SK-N-SH (cell line): Measurements from ENCODE around the gene DNTT. TPM values are rescaled to one million over a fixed set of nuclear protein-coding genes. Genes with fewer than 3 reads are reported as not detected.
A peak's percentile ranks its signal among the peaks of the same experiment; 100 is the strongest.

Source experiments
- CTCF ChIA-PET: fragments of 300-600, 350-600 bp; formaldehyde crosslinking; extraction: SDS; loops from one replicate; lab custom pipeline; 2021; lab: Yijun Ruan, JAX
- POLR2A ChIA-PET: fragments of 350-600 bp; sonication (Branson Sonifier 250); formaldehyde crosslinking; extraction: SDS; loops from one replicate; lab custom pipeline; 2020; ENCODE audit warnings: antibody characterized with exemption, inconsistent platforms; lab: Yijun Ruan, JAX
- DNase-seq: peaks from one replicate; pipeline ENCODE4 v3.0.0; 2012
- H2AFZ ChIP-seq: fragments of 200-600 bp; sonication (generic); 2 replicates; pipeline ENCODE4 v1.8.1; 2016; ENCODE audit warnings: antibody characterized with exemption, mild to moderate bottlenecking, low read depth
- H3F3A ChIP-seq: fragments of 200-600 bp; sonication (generic); replicated peaks from 2 replicates; pipeline ENCODE3; 2016; ENCODE audit warnings: antibody characterized with exemption, mild to moderate bottlenecking; ENCODE audit not compliant: insufficient read depth
- H3K27ac ChIP-seq, 2 experiments: fragments of 200-500 bp in 1 of 2; fragments of 200-600 bp in 1 of 2; sonication (Bioruptor generic) in 1 of 2; sonication (generic), shearing (Covaris generic) in 1 of 2; 2 replicates each; pipeline versions ENCODE4 v1.5.1 to v1.6.1; 2014 to 2016; ENCODE audit warnings: low read depth in 2 of 2, inconsistent platforms in 1 of 2, low read length in 1 of 2, mild to moderate bottlenecking in 1 of 2, mixed read lengths in 1 of 2
- H3K27me3 ChIP-seq: fragments of 200-600 bp; sonication (generic), shearing (Covaris generic); 2 replicates; pipeline ENCODE4 v1.6.1; 2016; ENCODE audit warnings: mixed run types; ENCODE audit not compliant: insufficient read depth
- H3K36me3 ChIP-seq, 2 experiments: fragments of 200-500 bp in 1 of 2; fragments of 200-600 bp in 1 of 2; sonication (Bioruptor generic) in 1 of 2; sonication (generic) in 1 of 2; replicated peaks in 1 of 2; 2 replicates each; pipeline versions ENCODE3 to v1.5.1; 2014 to 2016; ENCODE audit warnings: low read length in 1 of 2, mild to moderate bottlenecking in 1 of 2; ENCODE audit not compliant: insufficient read depth in 2 of 2, control insufficient read depth in 1 of 2
- H3K4me1 ChIP-seq, 2 experiments: fragments of 200-500 bp in 1 of 2; fragments of 200-600 bp in 1 of 2; sonication (Bioruptor generic) in 1 of 2; sonication (generic), shearing (Covaris generic) in 1 of 2; 2 replicates each; pipeline versions ENCODE4 v1.5.1 to v1.6.1; 2014 to 2016; ENCODE audit warnings: low read depth in 1 of 2, low read length in 1 of 2, mixed run types in 1 of 2; ENCODE audit not compliant: insufficient read depth in 2 of 2, control insufficient read depth in 1 of 2
- H3K4me2 ChIP-seq: fragments of 200-600 bp; sonication (generic), shearing (Covaris generic); 2 replicates; pipeline ENCODE4 v1.6.1; 2017; ENCODE audit warnings: mixed run types
- H3K4me3 ChIP-seq, 2 experiments: fragments of 200-500 bp in 1 of 2; fragments of 200-600 bp in 1 of 2; sonication (Bioruptor generic) in 1 of 2; sonication (generic), shearing (Covaris generic) in 1 of 2; 2 replicates each; pipeline versions ENCODE4 v1.5.1 to v1.8.1; 2014 to 2016; ENCODE audit warnings: low read depth in 2 of 2, inconsistent platforms in 1 of 2, low read length in 1 of 2, mild to moderate bottlenecking in 1 of 2, mixed read lengths in 1 of 2, moderate library complexity in 1 of 2
- H3K79me2 ChIP-seq: fragments of 200-600 bp; sonication (generic); 2 replicates; pipeline ENCODE4 v1.8.1; 2017; ENCODE audit warnings: mild to moderate bottlenecking; ENCODE audit not compliant: insufficient read depth
- H3K9ac ChIP-seq: fragments of 200-600 bp; sonication (generic); 2 replicates; pipeline ENCODE4 v1.6.1; 2017; ENCODE audit warnings: mixed run types
- H3K9me2 ChIP-seq: fragments of 200-600 bp; sonication (generic); 2 replicates; pipeline ENCODE4 v1.6.1; 2017; ENCODE audit warnings: mixed run types
- H3K9me3 ChIP-seq: fragments of 200-600 bp; sonication (generic); 2 replicates; pipeline ENCODE4 v1.6.1; 2017; ENCODE audit warnings: mixed run types, mild to moderate bottlenecking, moderate library complexity
- H4K20me1 ChIP-seq: fragments of 200-600 bp; sonication (generic); 2 replicates; pipeline ENCODE4 v1.6.1; 2017; ENCODE audit warnings: mild to moderate bottlenecking, mixed run types; ENCODE audit not compliant: insufficient read depth
- CHD2 ChIP-seq: fragments of 150-350 bp; IDR thresholded peaks from 2 replicates; pipeline ENCODE4 v1.6.1; 2018; ENCODE audit warnings: low read length; ENCODE audit not compliant: partially characterized antibody
- EZH2phosphoT487 ChIP-seq: fragments of 200-600 bp; sonication (generic); IDR thresholded peaks from 2 replicates; pipeline ENCODE4 v1.6.1; 2017; ENCODE audit warnings: low read depth, mixed run types, mild to moderate bottlenecking, antibody characterized with exemption, moderate library complexity, borderline replicate concordance
- FOSL2 ChIP-seq: IDR thresholded peaks from 2 replicates; pipeline ENCODE4 v1.4.0; 2012; ENCODE audit warnings: low read depth, mild to moderate bottlenecking, moderate library complexity, borderline replicate concordance
- FOXM1 ChIP-seq: IDR thresholded peaks from 2 replicates; pipeline ENCODE4 v1.4.0; 2012; ENCODE audit warnings: low read depth, mild to moderate bottlenecking
- GABPA ChIP-seq: IDR thresholded peaks from 2 replicates; pipeline ENCODE4 v1.4.0; 2012; ENCODE audit warnings: low read depth, mild to moderate bottlenecking
- GATA2 ChIP-seq: sonication (generic); formaldehyde crosslinking; IDR thresholded peaks from 2 replicates; pipeline ENCODE4 v1.5.0; 2020; ENCODE audit warnings: mild to moderate bottlenecking, missing genetic modification reagents
- MEF2A ChIP-seq: IDR thresholded peaks from 2 replicates; pipeline ENCODE4 v1.4.0; 2012; ENCODE audit warnings: low read depth, borderline replicate concordance
- MXI1 ChIP-seq: IDR thresholded peaks from 2 replicates; pipeline ENCODE4 v1.6.1; 2012; ENCODE audit warnings: mild to moderate bottlenecking, low read depth, low read length, improper control_type of control experiment
- NFIC ChIP-seq: IDR thresholded peaks from 2 replicates; pipeline ENCODE4 v1.4.0; 2012; ENCODE audit warnings: borderline replicate concordance
- RAD21 ChIP-seq: IDR thresholded peaks from 2 replicates; pipeline ENCODE4 v1.6.1; 2012; ENCODE audit warnings: mild to moderate bottlenecking, low read length
- RCOR1 ChIP-seq: fragments of 150-350 bp; IDR thresholded peaks from 2 replicates; pipeline ENCODE4 v1.6.1; 2017; ENCODE audit warnings: antibody characterized with exemption, low read length
- RFX5 ChIP-seq: IDR thresholded peaks from 2 replicates; pipeline ENCODE4 v1.6.1; 2012; ENCODE audit warnings: mild to moderate bottlenecking, improper control_type of control experiment, low read length
- SIN3A ChIP-seq: IDR thresholded peaks from 2 replicates; pipeline ENCODE4 v1.6.1; 2012; ENCODE audit warnings: low read depth, mild to moderate bottlenecking, low read length, moderate library complexity, borderline replicate concordance
- SMC3 ChIP-seq: IDR thresholded peaks from 2 replicates; pipeline ENCODE4 v1.6.1; 2012; ENCODE audit warnings: low read depth, low read length, improper control_type of control experiment
- TCF12 ChIP-seq: IDR thresholded peaks from 2 replicates; pipeline ENCODE4 v1.4.0; 2012
- YY1 ChIP-seq: IDR thresholded peaks from 2 replicates; pipeline ENCODE4 v1.4.0; 2012; ENCODE audit warnings: low read depth, mild to moderate bottlenecking
- WGBS: methylation state at CpG from one replicate; pipeline ENCODE4 v1.1.6; 2017; ENCODE audit warnings: low lambda C conversion rate; 5-methylcytosine and 5-hydroxymethylcytosine counted together
- polyA plus RNA-seq, 3 experiments: library from polyadenylated mRNA; depleted of rRNA; stranded (reverse); fragments of >200 nt; gene quantifications; 2 replicates each; pipeline ENCODE4 v1.2.3, GENCODE V29; 2012
- TF ChIP-seq, protein P1 (sequence below): fragments of 200-600 bp; sonication (generic); IDR thresholded peaks from 2 replicates; pipeline ENCODE4 v1.6.1; 2017; ENCODE audit warnings: antibody characterized with exemption, mild to moderate bottlenecking, moderate library complexity
- TF ChIP-seq, protein P2 (sequence below): fragments of 150-350 bp; IDR thresholded peaks from 2 replicates; pipeline ENCODE4 v1.6.1; 2017; ENCODE audit warnings: antibody characterized with exemption, low read length, low read depth, borderline replicate concordance
- TF ChIP-seq, protein P3 (sequence below): IDR thresholded peaks from 2 replicates; pipeline ENCODE4; 2012
- TF ChIP-seq, protein P4 (sequence below): IDR thresholded peaks from 2 replicates; pipeline ENCODE4 v1.4.0; 2012; ENCODE audit warnings: low read depth
- TF ChIP-seq, protein P5 (sequence below): fragments of 150-350 bp; IDR thresholded peaks from 2 replicates; pipeline ENCODE4 v1.6.1; 2016; ENCODE audit warnings: mild to moderate bottlenecking, low read depth, low read length

DNTT gene
- polyA plus RNA-seq, 1 of the 3 experiments (the other 2 are of a cell fraction): not detected

DNA sequence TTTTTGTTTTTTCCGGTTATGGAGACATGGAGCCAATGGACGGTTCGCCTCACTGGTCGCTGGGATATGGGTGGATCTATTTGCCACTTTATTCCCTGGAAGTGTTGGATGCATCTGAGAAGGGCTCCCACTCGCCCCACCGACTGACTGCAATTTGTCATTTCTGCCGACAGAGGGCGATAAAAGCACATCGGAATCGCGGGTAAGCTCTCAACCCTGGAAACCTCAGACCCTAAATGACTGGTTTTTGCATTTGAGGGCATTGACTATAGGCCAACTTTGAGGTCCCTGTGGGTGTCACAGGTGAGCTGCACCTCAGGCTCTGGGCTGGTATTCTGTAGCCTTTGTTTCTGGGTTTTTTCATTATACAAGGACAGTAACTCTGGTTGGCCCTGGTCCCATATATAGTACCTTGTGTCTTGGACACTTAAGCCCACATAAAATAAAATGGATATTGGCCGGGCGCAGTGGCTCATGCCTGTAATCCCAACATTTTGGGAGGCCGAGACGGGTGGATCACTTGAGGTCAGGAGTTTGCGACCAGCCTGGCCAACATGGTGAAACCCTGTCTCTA lies 66.4 kb downstream of the DNTT start:
- DNase-seq: peak; percentile 84
- H3K27me3 ChIP-seq: no peaks in the 10 kb centered on the region; the same call in 1 of the 2 replicates
- H3K27ac ChIP-seq: no peak overlapping the region
- H3K79me2 ChIP-seq: no peaks in the 10 kb centered on the region
- no peaks in the 10 kb centered on the region for H3K9me2 ChIP-seq
- no peaks in the 10 kb centered on the region for H3K9me3 ChIP-seq
- H3K4me2 ChIP-seq: no peak overlapping the region
- no peaks in the 10 kb centered on the region for H4K20me1 ChIP-seq
- no peaks in the 10 kb centered on the region for H3K36me3 ChIP-seq
- no peak overlapping the region; a peak in 1 of 4 replicates for H3K4me3 ChIP-seq
- POLR2A ChIA-PET: no interaction called here
- H2AFZ ChIP-seq: no peak overlapping the region
- TF ChIP-seq, protein P1, sequence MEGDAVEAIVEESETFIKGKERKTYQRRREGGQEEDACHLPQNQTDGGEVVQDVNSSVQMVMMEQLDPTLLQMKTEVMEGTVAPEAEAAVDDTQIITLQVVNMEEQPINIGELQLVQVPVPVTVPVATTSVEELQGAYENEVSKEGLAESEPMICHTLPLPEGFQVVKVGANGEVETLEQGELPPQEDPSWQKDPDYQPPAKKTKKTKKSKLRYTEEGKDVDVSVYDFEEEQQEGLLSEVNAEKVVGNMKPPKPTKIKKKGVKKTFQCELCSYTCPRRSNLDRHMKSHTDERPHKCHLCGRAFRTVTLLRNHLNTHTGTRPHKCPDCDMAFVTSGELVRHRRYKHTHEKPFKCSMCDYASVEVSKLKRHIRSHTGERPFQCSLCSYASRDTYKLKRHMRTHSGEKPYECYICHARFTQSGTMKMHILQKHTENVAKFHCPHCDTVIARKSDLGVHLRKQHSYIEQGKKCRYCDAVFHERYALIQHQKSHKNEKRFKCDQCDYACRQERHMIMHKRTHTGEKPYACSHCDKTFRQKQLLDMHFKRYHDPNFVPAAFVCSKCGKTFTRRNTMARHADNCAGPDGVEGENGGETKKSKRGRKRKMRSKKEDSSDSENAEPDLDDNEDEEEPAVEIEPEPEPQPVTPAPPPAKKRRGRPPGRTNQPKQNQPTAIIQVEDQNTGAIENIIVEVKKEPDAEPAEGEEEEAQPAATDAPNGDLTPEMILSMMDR: peak; percentile 84
- no peak for TF ChIP-seq NFIC
- 0 out of 2 replicates have a peak, but pooled peaks have one; percentile 17 for TF ChIP-seq RCOR1
- peak; percentile 73 for TF ChIP-seq RAD21
- TF ChIP-seq SMC3: peak; percentile 23; the same call in 1 of the 2 replicates
- CTCF ChIA-PET: interaction anchor here (0.6 to 4.1 kb wide), 54 partner anchors 8 to 839 kb away, joined by 3 to 38 read pairs (median 4); partner anchors contain the start of genes OPALIN and TLL2
- H3K4me1 ChIP-seq: peaks cover 0 to 9% of the 10 kb centered on the region in 2 experiments; a peak in 1 of 4 replicates
- H3F3A ChIP-seq: no peaks in the 10 kb centered on the region
- H3K9ac ChIP-seq: no peak overlapping the region
- 19% methylated on average over 13 of the region's 16 CpGs for WGBS

DNA sequence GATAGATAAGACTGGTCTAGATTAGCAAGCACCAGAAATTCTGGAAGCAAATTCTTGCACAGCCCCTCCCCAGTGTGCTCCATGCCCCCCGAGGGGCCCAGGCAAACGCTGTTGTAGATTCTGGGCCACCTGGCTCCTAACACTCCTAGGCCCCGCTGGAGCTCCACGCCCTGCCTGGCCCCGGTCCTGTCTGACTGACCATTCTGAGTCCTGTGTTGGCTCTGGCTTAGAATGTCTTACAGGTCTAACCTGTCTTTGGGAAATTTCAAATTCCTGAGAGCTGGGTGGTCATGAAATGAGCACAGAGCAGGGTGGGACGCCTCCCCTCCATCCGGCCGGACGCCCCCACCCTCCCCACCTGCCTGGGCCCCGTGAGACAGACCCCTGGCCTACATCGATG lies 67.1 kb downstream of the DNTT start:
- Histone ChIP-seq H3K9me3 (no peaks in the 10 kb centered on the region), H3K4me3 (no peak overlapping the region), H4K20me1 (no peaks in the 10 kb centered on the region), H3K79me2 (no peaks in the 10 kb centered on the region), H2AFZ (no peak overlapping the region), H3K9me2 (no peaks in the 10 kb centered on the region), H3K4me2 (no peak overlapping the region), H3K4me1 (peaks cover 0 to 9% of the 10 kb centered on the region in 2 experiments; a peak in 1 of 4 replicates), H3K27me3 (no peaks in the 10 kb centered on the region; the same call in 1 of the 2 replicates), H3K9ac (no peak overlapping the region), H3K36me3 (no peaks in the 10 kb centered on the region), H3K27ac (no peak overlapping the region), H3F3A (no peaks in the 10 kb centered on the region)
- ChIA-PET CTCF (interaction anchor here (0.5 to 4.1 kb wide), 23 partner anchors 8 to 838 kb away, joined by 3 to 38 read pairs (median 6); partner anchors contain the start of genes OPALIN and TLL2), POLR2A (no interaction called here)
- 66% methylated on average over 4 of the region's 11 CpGs for WGBS
- DNase-seq: no peak
- TF ChIP-seq NFIC (no peak), CHD2 (no peak), RAD21 (no peak), RFX5 (no peak), SMC3 (no peak), GATA2 (no peak), GABPA (no peak), YY1 (no peak), FOSL2 (no peak), EZH2phosphoT487 (no peak), FOXM1 (no peak), SIN3A (no peak), MXI1 (no peak), MEF2A (no peak), TCF12 (no peak)
- TF ChIP-seq, protein P2, sequence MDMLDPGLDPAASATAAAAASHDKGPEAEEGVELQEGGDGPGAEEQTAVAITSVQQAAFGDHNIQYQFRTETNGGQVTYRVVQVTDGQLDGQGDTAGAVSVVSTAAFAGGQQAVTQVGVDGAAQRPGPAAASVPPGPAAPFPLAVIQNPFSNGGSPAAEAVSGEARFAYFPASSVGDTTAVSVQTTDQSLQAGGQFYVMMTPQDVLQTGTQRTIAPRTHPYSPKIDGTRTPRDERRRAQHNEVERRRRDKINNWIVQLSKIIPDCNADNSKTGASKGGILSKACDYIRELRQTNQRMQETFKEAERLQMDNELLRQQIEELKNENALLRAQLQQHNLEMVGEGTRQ: no peak
- TF ChIP-seq, protein P3, sequence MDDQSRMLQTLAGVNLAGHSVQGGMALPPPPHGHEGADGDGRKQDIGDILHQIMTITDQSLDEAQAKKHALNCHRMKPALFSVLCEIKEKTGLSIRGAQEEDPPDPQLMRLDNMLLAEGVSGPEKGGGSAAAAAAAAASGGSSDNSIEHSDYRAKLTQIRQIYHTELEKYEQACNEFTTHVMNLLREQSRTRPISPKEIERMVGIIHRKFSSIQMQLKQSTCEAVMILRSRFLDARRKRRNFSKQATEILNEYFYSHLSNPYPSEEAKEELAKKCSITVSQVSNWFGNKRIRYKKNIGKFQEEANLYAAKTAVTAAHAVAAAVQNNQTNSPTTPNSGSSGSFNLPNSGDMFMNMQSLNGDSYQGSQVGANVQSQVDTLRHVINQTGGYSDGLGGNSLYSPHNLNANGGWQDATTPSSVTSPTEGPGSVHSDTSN: no peak
- TF ChIP-seq, protein P4, sequence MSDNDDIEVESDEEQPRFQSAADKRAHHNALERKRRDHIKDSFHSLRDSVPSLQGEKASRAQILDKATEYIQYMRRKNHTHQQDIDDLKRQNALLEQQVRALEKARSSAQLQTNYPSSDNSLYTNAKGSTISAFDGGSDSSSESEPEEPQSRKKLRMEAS: no peak
- TF ChIP-seq, protein P5, sequence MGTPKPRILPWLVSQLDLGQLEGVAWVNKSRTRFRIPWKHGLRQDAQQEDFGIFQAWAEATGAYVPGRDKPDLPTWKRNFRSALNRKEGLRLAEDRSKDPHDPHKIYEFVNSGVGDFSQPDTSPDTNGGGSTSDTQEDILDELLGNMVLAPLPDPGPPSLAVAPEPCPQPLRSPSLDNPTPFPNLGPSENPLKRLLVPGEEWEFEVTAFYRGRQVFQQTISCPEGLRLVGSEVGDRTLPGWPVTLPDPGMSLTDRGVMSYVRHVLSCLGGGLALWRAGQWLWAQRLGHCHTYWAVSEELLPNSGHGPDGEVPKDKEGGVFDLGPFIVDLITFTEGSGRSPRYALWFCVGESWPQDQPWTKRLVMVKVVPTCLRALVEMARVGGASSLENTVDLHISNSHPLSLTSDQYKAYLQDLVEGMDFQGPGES: no peak
